HEK293T (cell line): ENCODE results near the gene AP2A2.

Experiments
- CTCF ChIA-PET: fragments of 350-600 bp; formaldehyde crosslinking; extraction: SDS; loops from one replicate; lab custom pipeline; 2021; ENCODE audit warnings: antibody characterized with exemption, inconsistent platforms; lab: Yijun Ruan, JAX
- POLR2A ChIA-PET: fragments of 350-600 bp; formaldehyde crosslinking; extraction: SDS; loops from one replicate; lab custom pipeline; 2020; ENCODE audit warnings: antibody characterized with exemption, inconsistent platforms; lab: Yijun Ruan, JAX
- DNase-seq: peaks from one replicate; pipeline ENCODE4 v3.0.0; 2012; ENCODE audit warnings: mixed read lengths; ENCODE audit errors: extremely low spot score
- ARNT ChIP-seq: fragments of 450-650 bp; IDR thresholded peaks from 2 replicates; pipeline ENCODE4 v1.6.1; 2017; ENCODE audit warnings: mild to moderate bottlenecking
- BHLHE40 ChIP-seq: fragments of 450-650 bp; IDR thresholded peaks from 2 replicates; pipeline ENCODE4 v1.6.1; 2016; ENCODE audit warnings: mild to moderate bottlenecking, moderate library complexity, borderline replicate concordance
- CTBP1 ChIP-seq: fragments of 450-650 bp; IDR thresholded peaks from 2 replicates; pipeline ENCODE4 v1.6.1; 2016; ENCODE audit warnings: borderline replicate concordance
- ELF4 ChIP-seq: fragments of 450-650 bp; IDR thresholded peaks from 2 replicates; pipeline ENCODE4 v1.6.1; 2017; ENCODE audit warnings: antibody characterized with exemption
- FOXA1 ChIP-seq: fragments of 450-650 bp; IDR thresholded peaks from 2 replicates; pipeline ENCODE4 v1.6.1; 2016; ENCODE audit warnings: mild to moderate bottlenecking
- FOXK2 ChIP-seq: fragments of 450-650 bp; IDR thresholded peaks from 2 replicates; pipeline ENCODE4 v1.6.1; 2016; ENCODE audit warnings: mild to moderate bottlenecking
- FOXM1 ChIP-seq: fragments of 450-650 bp; IDR thresholded peaks from 2 replicates; pipeline ENCODE4 v1.6.1; 2017; ENCODE audit warnings: mild to moderate bottlenecking, borderline replicate concordance
- HDGF ChIP-seq: fragments of 450-650 bp; IDR thresholded peaks from 2 replicates; pipeline ENCODE4 v1.6.1; 2017; ENCODE audit warnings: antibody characterized with exemption, borderline replicate concordance
- L3MBTL2 ChIP-seq: fragments of 450-650 bp; conservative IDR thresholded peaks from 2 replicates; pipeline ENCODE4 v1.6.1; 2016; ENCODE audit warnings: mild to moderate bottlenecking
- LEF1 ChIP-seq: fragments of 450-650 bp; IDR thresholded peaks from 2 replicates; pipeline ENCODE4 v1.6.1; 2017; ENCODE audit warnings: mild to moderate bottlenecking, borderline replicate concordance
- NFRKB ChIP-seq: fragments of 450-650 bp; IDR thresholded peaks from 2 replicates; pipeline ENCODE4 v1.6.1; 2016; ENCODE audit warnings: mild to moderate bottlenecking, moderate library complexity
- PKNOX1 ChIP-seq: fragments of 450-650 bp; IDR thresholded peaks from 2 replicates; pipeline ENCODE4 v1.6.1; 2016
- SP1 ChIP-seq: fragments of 450-650 bp; IDR thresholded peaks from 2 replicates; pipeline ENCODE4 v1.6.1; 2017
- SUZ12 ChIP-seq: fragments of 450-650 bp; IDR thresholded peaks from 2 replicates; pipeline ENCODE4 v1.6.1; 2016; ENCODE audit warnings: mild to moderate bottlenecking
- TARDBP ChIP-seq: fragments of 450-650 bp; IDR thresholded peaks from 2 replicates; pipeline ENCODE4 v1.6.1; 2016
- ZNF384 ChIP-seq: fragments of 450-650 bp; IDR thresholded peaks from 2 replicates; pipeline ENCODE4 v1.6.1; 2016

Gene AP2A2

GRCh38 chr11:1030556-1030955 is 104.9 kb downstream of the AP2A2 start:
- ChIA-PET CTCF (no interaction called here), POLR2A (no interaction called here)
- TF ChIP-seq BHLHE40 (no peak), ARNT (no peak), ZNF384 (no peak), L3MBTL2 (no peak), SUZ12 (no peak), FOXK2 (no peak), FOXA1 (no peak), FOXM1 (no peak), ELF4 (no peak), TARDBP (no peak), PKNOX1 (no peak), SP1 (no peak), CTBP1 (no peak), NFRKB (no peak), LEF1 (no peak), HDGF (no peak)
- DNase-seq = no peak

GRCh38 chr11:1031121-1031899 is 105.6 kb downstream of the AP2A2 start:
- ChIA-PET POLR2A (no interaction called here), CTCF (no interaction called here)
- TF ChIP-seq ELF4 = no peak
- no peak for TF ChIP-seq FOXK2
- TF ChIP-seq LEF1 = no peak
- no peak for TF ChIP-seq SP1
- no peak for TF ChIP-seq FOXM1
- DNase-seq = no peak

- DNase-seq = no peak
- ChIA-PET POLR2A (no interaction called here), CTCF (no interaction called here)
- TF ChIP-seq LEF1 (no peak), FOXM1 (no peak), CTBP1 (no peak), SP1 (no peak), SUZ12 (no peak), FOXK2 (no peak), HDGF (no peak), PKNOX1 (no peak), ELF4 (no peak), TARDBP (no peak), NFRKB (no peak), ARNT (no peak), L3MBTL2 (no peak)
Observed at GRCh38 chr11:1032310-1032891, 106.7 kb downstream of the AP2A2 start.

GRCh38 chr11:1033016-1033798 is 107.5 kb downstream of the AP2A2 start:
- POLR2A ChIA-PET = no interaction called here
- DNase-seq = no peak
- CTCF ChIA-PET = no interaction called here
- no peak for TF ChIP-seq TARDBP
- TF ChIP-seq NFRKB = no peak
- TF ChIP-seq ELF4 = no peak
- TF ChIP-seq PKNOX1 = no peak
- no peak for TF ChIP-seq SUZ12
- TF ChIP-seq CTBP1 = no peak
- TF ChIP-seq FOXA1 = no peak
- TF ChIP-seq HDGF = no peak
- TF ChIP-seq SP1 = no peak
- TF ChIP-seq FOXK2 = no peak
- TF ChIP-seq FOXM1 = no peak
- TF ChIP-seq L3MBTL2 = no peak
- no peak for TF ChIP-seq BHLHE40
- no peak for TF ChIP-seq LEF1
- TF ChIP-seq ARNT = no peak
- TF ChIP-seq ZNF384 = no peak

- TF ChIP-seq SP1 (no peak), FOXA1 (no peak), TARDBP (no peak), SUZ12 (no peak), BHLHE40 (no peak), LEF1 (no peak), ZNF384 (no peak), ARNT (no peak), NFRKB (no peak), CTBP1 (no peak)
Observed at GRCh38 chr11:1034001-1034400, 108.3 kb downstream of the AP2A2 start.

More at GRCh38 chr11:1034001-1034400, 108.3 kb downstream of the AP2A2 start:
- ChIA-PET POLR2A (no interaction called here), CTCF (no interaction called here)
- no peak for DNase-seq
